ENCODE measurements around the gene CCDC157. TPM values are rescaled to one million over a fixed set of nuclear protein-coding genes. Genes with fewer than 3 reads are reported as not detected.

The CCDC157 gene
- total and polyA plus RNA-seq, 8 donors = 1.1 to 8.2 (median 1.4) TPM

DNA sequence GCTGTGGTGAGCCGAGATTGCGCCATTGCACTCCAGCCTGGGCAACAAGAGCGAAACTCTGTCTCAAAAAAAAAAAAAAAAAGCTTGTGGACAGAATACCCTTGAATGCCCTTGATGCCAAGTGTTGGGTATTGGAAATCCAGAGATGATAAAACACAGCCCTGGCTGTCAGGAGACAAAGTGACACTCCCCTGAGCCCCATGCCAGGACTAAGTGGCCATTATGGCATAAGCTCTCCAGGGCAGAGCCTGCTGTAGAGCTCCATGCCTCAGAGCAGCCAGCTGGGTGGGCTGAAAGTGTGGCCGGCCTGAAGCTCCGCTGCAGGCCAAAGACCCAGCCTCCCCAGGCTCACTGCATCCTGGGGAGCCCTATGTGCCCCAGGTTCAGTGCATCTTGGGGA is 25.5 kb downstream of the CCDC157 start:
- H3K27me3 ChIP-seq = no peaks in the 10 kb centered on the region
- DNase-seq (no peak), FAIRE-seq (no peak), ATAC-seq (no peak)
- H3K9me3 ChIP-seq = no peaks in the 10 kb centered on the region
- WGBS, 2 donors = 91% methylated on average over 4 to 5 of the region's 5 CpGs
- TF ChIP-seq, protein P1, sequence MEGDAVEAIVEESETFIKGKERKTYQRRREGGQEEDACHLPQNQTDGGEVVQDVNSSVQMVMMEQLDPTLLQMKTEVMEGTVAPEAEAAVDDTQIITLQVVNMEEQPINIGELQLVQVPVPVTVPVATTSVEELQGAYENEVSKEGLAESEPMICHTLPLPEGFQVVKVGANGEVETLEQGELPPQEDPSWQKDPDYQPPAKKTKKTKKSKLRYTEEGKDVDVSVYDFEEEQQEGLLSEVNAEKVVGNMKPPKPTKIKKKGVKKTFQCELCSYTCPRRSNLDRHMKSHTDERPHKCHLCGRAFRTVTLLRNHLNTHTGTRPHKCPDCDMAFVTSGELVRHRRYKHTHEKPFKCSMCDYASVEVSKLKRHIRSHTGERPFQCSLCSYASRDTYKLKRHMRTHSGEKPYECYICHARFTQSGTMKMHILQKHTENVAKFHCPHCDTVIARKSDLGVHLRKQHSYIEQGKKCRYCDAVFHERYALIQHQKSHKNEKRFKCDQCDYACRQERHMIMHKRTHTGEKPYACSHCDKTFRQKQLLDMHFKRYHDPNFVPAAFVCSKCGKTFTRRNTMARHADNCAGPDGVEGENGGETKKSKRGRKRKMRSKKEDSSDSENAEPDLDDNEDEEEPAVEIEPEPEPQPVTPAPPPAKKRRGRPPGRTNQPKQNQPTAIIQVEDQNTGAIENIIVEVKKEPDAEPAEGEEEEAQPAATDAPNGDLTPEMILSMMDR (IDR thresholded peaks at IDR 0.05) = no peak
- no peak overlapping the region for H3K27ac ChIP-seq
- no peaks in the 10 kb centered on the region for H3K36me3 ChIP-seq
- no peak overlapping the region for H3K4me3 ChIP-seq
- intact Hi-C loops (cut with DNase I) = loop anchor here in 1 of 3 donors (5.0 kb wide), 1 partner anchor 95 kb away; the partner anchor contains the start of gene CASTOR1
- H3K4me1 ChIP-seq = peaks cover 0 to 6% (median 0%) of the 10 kb centered on the region in 3 donors

DNA sequence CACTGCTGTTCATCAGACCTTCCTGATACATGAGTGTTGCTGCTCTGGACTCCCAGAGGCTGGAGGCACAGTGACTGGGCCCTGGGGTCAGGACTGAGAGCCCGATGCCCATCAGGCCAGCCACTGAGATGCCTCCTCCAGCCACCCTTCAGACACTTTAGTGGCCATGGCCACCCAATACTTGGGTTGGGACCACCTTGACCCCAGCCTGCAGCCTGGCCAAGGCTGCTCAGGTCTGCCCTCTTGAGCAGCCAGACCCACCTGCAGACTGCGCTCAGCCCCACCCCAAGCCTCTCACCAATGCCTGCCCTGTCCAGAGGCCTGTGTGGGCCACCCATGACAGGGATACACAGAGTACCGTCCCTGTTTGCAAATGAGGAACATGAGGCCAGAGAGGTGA is 26.3 kb downstream of the CCDC157 start:
- WGBS, 2 donors = 65 to 97% methylated on average over 3 of the region's 3 CpGs
- no peak for ATAC-seq
- Histone ChIP-seq H3K27ac (no peak overlapping the region), H3K4me1 (peaks cover 0 to 6% (median 0%) of the 10 kb centered on the region in 3 donors), H3K27me3 (no peaks in the 10 kb centered on the region), H3K4me3 (no peak overlapping the region), H3K9me3 (no peaks in the 10 kb centered on the region), H3K36me3 (no peaks in the 10 kb centered on the region)
- TF ChIP-seq, protein P1 (IDR thresholded peaks at IDR 0.05) = no peak
- no peak for FAIRE-seq
- intact Hi-C loops (cut with DNase I) = loop anchor here in 1 of 3 donors (5.0 kb wide), 1 partner anchor 96 kb away; the partner anchor contains the start of gene CASTOR1
- no peak for DNase-seq

DNA sequence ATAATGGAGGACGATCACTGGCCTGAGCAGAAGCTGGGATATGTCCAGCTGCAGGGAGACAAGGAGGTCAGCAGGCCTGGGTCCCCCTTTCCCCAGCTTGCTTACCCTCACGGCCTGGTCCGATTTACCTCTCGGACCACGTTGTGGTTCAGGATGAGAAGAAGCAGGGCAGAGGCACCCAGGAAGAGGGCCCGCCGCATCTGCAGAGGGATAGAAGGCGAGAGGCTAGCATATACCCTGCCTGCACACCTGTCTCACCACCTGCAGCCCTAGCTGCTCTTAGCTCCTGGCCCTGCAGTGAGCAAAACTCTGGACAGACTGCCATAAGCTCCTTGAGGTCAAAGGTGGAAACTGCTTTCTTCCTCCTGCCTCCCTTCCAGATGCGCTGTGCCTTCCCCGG is 29.1 kb downstream of the CCDC157 start:
- intact Hi-C loops (cut with DNase I) = loop anchor here in 2 of 3 donors (5.0 kb wide), 3 partner anchors 99 to 274 kb away; partner anchors contain the start of gene CASTOR1 (in 1 of the 2)

DNA sequence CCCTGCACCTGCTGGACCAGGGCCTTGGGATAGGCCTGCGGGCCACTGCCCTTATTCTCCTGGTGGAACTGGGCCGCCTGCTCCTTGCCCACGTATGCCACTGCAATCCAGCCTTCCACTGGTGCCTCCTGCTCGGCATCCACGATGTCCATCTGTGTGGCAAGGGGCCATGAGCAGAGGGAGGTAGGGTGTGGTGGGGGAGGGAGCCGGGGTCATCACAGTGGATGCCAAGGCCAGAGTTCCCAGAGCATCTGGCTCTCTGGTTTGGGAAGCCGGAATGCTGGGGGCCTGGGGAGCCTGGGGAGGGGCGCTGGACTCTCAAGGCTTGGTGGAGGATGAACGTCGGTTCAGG is 29.8 kb downstream of the CCDC157 start:
- H3K36me3 ChIP-seq = no peaks in the 10 kb centered on the region
- FAIRE-seq (no peak), ATAC-seq (no peak), DNase-seq (peak in 2 of 6 donors; percentile 25 to 55)
- H3K27ac ChIP-seq = peak overlapping the region in 1 of 4 donors; percentile 41
- H3K4me1 ChIP-seq = peaks cover 0 to 6% (median 0%) of the 10 kb centered on the region in 3 donors
- intact Hi-C loops (cut with DNase I) = loop anchor here in 2 of 3 donors (5.0 kb wide), 3 partner anchors 99 to 274 kb away; partner anchors contain the start of gene CASTOR1 (in 1 of the 2)
- no peaks in the 10 kb centered on the region for H3K27me3 ChIP-seq
- 17 to 20% methylated on average over 9 to 10 of the region's 10 CpGs for WGBS, 2 donors
- no peaks in the 10 kb centered on the region for H3K9me3 ChIP-seq
- TF ChIP-seq, protein P1 (IDR thresholded peaks at IDR 0.05) = no peak
- peak overlapping the region; percentile 43 to 63 (median 58) for H3K4me3 ChIP-seq

More for the DNA sequence above, 29.1 kb downstream of the CCDC157 start:
- Histone ChIP-seq H3K4me3 (no peak overlapping the region), H3K9me3 (no peaks in the 10 kb centered on the region), H3K36me3 (no peaks in the 10 kb centered on the region), H3K27ac (no peak overlapping the region), H3K4me1 (peaks cover 0 to 6% (median 0%) of the 10 kb centered on the region in 3 donors), H3K27me3 (no peaks in the 10 kb centered on the region)
- 91 to 93% methylated on average over 10 of the region's 10 CpGs for WGBS, 2 donors
- FAIRE-seq (no peak), ATAC-seq (no peak), DNase-seq (peak in 1 of 6 donors; percentile 44)
- TF ChIP-seq, protein P1 (IDR thresholded peaks at IDR 0.05) = no peak

All from pancreas (tissue), 10 donors.